K562 (cell line): ENCODE results near the gene GRB10. TPM values are rescaled to one million over a fixed set of nuclear protein-coding genes. Genes with fewer than 3 reads are reported as not detected.

Source experiments
- ATAC-seq: fragments of 200-7000 bp; cut with Tn5 transposase; 3 replicates; pipeline ENCODE4 v1.9.1; 2020; ENCODE audit warnings: moderate library complexity
- BruUV-seq: library from RNA; stranded (reverse); fragments of 400-500 nt; replicated peaks from 2 replicates; lab custom pipeline; 2021; lab: Mats Ljungman, UMichigan
- CTCF ChIA-PET: fragments of 300-600 bp; formaldehyde crosslinking; extraction: SDS; loops from one replicate; lab custom pipeline; 2021; ENCODE audit warnings: low intra/inter-chr PET ratio; lab: Yijun Ruan, JAX
- POLR2A ChIA-PET: fragments of 300-600, 350-650 bp; sonication (Branson Sonifier 250); formaldehyde crosslinking; extraction: SDS; loops from one replicate; lab custom pipeline; 2021; ENCODE audit warnings: antibody characterized with exemption, inconsistent platforms; lab: Yijun Ruan, JAX
- DNase-seq, 4 experiments: peaks; one replicate each; pipeline versions ENCODE4 v3.0.0 to v3.0.0-alpha.2; 2011 to 2018; ENCODE audit warnings: low spot score in 3 of 4, mixed read lengths in 3 of 4; ENCODE audit errors: extremely low read depth in 1 of 4
- FAIRE-seq: peaks from 2 replicates; lab custom pipeline; 2011; peaks lifted over from hg19 to GRCh38; lab: Jason Lieb, UNC
- H2AFZ ChIP-seq: 2 replicates; pipeline ENCODE4 v1.6.0; 2011; ENCODE audit warnings: low read depth, low read length, control low read depth, inconsistent platforms
- H3K27ac ChIP-seq: fragments of 200-600 bp; 3 replicates; pipeline ENCODE4 v1.8.0; 2011; ENCODE audit warnings: low read depth, mild to moderate bottlenecking, control low read depth, inconsistent platforms, low read length, moderate library complexity, mixed read lengths; ENCODE audit errors: extremely low read depth
- H3K27me3 ChIP-seq, 2 experiments: fragments of 300-600 bp in 1 of 2; 2 replicates in 1 of 2; 3 replicates in 1 of 2; pipeline versions ENCODE4 v1.6.0 to v1.8.0; 2011; ENCODE audit warnings: inconsistent platforms in 2 of 2, low read length in 2 of 2, mild to moderate bottlenecking in 1 of 2, mixed read lengths in 1 of 2, moderate library complexity in 1 of 2; ENCODE audit not compliant: control insufficient read depth in 2 of 2, insufficient read depth in 2 of 2
- H3K36me3 ChIP-seq: fragments of 300-600 bp; 3 replicates; pipeline ENCODE4 v1.8.0; 2011; ENCODE audit warnings: mild to moderate bottlenecking, low read length, inconsistent platforms; ENCODE audit not compliant: control insufficient read depth, insufficient read depth
- H3K4me1 ChIP-seq, 2 experiments: fragments of 200-600 bp in 1 of 2; replicated peaks in 1 of 2; 2 replicates in 1 of 2; 3 replicates in 1 of 2; pipeline versions ENCODE4 v1.5.1 to v1.8.0; 2011; ENCODE audit warnings: inconsistent platforms in 2 of 2, low read length in 2 of 2, mild to moderate bottlenecking in 1 of 2, mixed read lengths in 1 of 2, moderate library complexity in 1 of 2; ENCODE audit not compliant: control insufficient read depth in 2 of 2, insufficient read depth in 2 of 2
- H3K4me2 ChIP-seq: 2 replicates; pipeline ENCODE4 v1.6.1; 2011; ENCODE audit warnings: low read length, control low read depth, inconsistent platforms, mixed read lengths; ENCODE audit not compliant: insufficient read depth
- H3K4me3 ChIP-seq: fragments of 200-600 bp; sonication (generic), shearing (Covaris generic); 2 replicates; pipeline ENCODE4 v1.5.1; 2016; ENCODE audit warnings: control low read depth, inconsistent platforms
- H3K79me2 ChIP-seq: fragments of 200-600 bp; 3 replicates; pipeline ENCODE4 v1.8.0; 2011; ENCODE audit warnings: low read length, inconsistent platforms; ENCODE audit not compliant: control insufficient read depth, insufficient read depth
- H3K9ac ChIP-seq, 2 experiments: 2 replicates each; pipeline versions ENCODE4 v1.6.0 to v1.6.1; 2011; ENCODE audit warnings: low read depth in 2 of 2, low read length in 2 of 2, control low read depth in 1 of 2, inconsistent platforms in 1 of 2, mild to moderate bottlenecking in 1 of 2, mixed read lengths in 1 of 2; ENCODE audit not compliant: insufficient read depth in 1 of 2
- H3K9me1 ChIP-seq: one replicate; pipeline ENCODE4 v1.6.0; 2011; ENCODE audit warnings: inconsistent platforms, mild to moderate bottlenecking, low read length, moderate library complexity; ENCODE audit not compliant: control insufficient read depth, insufficient read depth
- H3K9me3 ChIP-seq: replicated peaks from 2 replicates; pipeline ENCODE4 v1.5.1; 2011; ENCODE audit warnings: low read depth, low read length, inconsistent platforms; ENCODE audit not compliant: control insufficient read depth, insufficient read depth
- H4K20me1 ChIP-seq: replicated peaks from 2 replicates; pipeline ENCODE4 v1.6.1; 2011; ENCODE audit warnings: low read length, inconsistent platforms, mixed read lengths; ENCODE audit not compliant: control insufficient read depth, insufficient read depth
- DACH1 ChIP-seq: fragments of 450-650 bp; IDR thresholded peaks from 2 replicates; pipeline ENCODE4 v1.6.1; 2018; ENCODE audit not compliant: partially characterized antibody
- ESRRA ChIP-seq: fragments of 450-650 bp; IDR thresholded peaks from 2 replicates; pipeline ENCODE4 v1.6.1; 2014; ENCODE audit warnings: low read depth, mild to moderate bottlenecking, moderate library complexity, borderline replicate concordance
- GTF2B ChIP-seq: IDR thresholded peaks from 2 replicates; pipeline ENCODE4 v1.6.1; 2011; ENCODE audit not compliant: insufficient read length; ENCODE audit errors: extremely low read depth
- KDM2B ChIP-seq: fragments of 250-450 bp; sonication (Bioruptor Pico); IDR thresholded peaks from 2 replicates; pipeline ENCODE4 v1.8.0; 2021; ENCODE audit warnings: mild to moderate bottlenecking, moderate library complexity
- KLF16 ChIP-seq: IDR thresholded peaks from 2 replicates; pipeline ENCODE4 v1.6.1; 2016; ENCODE audit warnings: antibody characterized with exemption
- NFIC ChIP-seq: fragments of 450-650 bp; IDR thresholded peaks from 2 replicates; pipeline ENCODE4 v1.6.1; 2017; ENCODE audit warnings: mild to moderate bottlenecking, inconsistent platforms
- PHF20 ChIP-seq: fragments of 450-650 bp; IDR thresholded peaks from 2 replicates; pipeline ENCODE4 v1.6.1; 2018; ENCODE audit not compliant: partially characterized antibody
- PML ChIP-seq: IDR thresholded peaks from 2 replicates; pipeline ENCODE4 v1.6.1; 2012; ENCODE audit warnings: low read length, inconsistent platforms
- RREB1 ChIP-seq: fragments of 250-450 bp; sonication (Bioruptor Pico); IDR thresholded peaks from 2 replicates; pipeline ENCODE4 v1.4.0; 2020
- SMAD4 ChIP-seq: fragments of 250-450 bp; sonication (Bioruptor Pico); conservative IDR thresholded peaks from 2 replicates; pipeline ENCODE4 v1.8.0; 2021; ENCODE audit warnings: inconsistent platforms, mild to moderate bottlenecking, moderate library complexity
- STAG1 ChIP-seq: sonication (generic); formaldehyde crosslinking; IDR thresholded peaks from 2 replicates; pipeline ENCODE4 v1.5.0; 2020; ENCODE audit warnings: missing genetic modification reagents, borderline replicate concordance
- THRA ChIP-seq: fragments of 450-650 bp; IDR thresholded peaks from 2 replicates; pipeline ENCODE4 v1.6.1; 2017; ENCODE audit warnings: mild to moderate bottlenecking, moderate library complexity
- ZBED1 ChIP-seq: IDR thresholded peaks from 2 replicates; pipeline ENCODE4 v1.6.1; 2014
- ZKSCAN1 ChIP-seq: fragments of 150-350 bp; IDR thresholded peaks from 2 replicates; pipeline ENCODE4 v1.6.1; 2016; ENCODE audit warnings: low read depth, low read length
- ZNF75A ChIP-seq: fragments of 450-650 bp; formaldehyde crosslinking; IDR thresholded peaks from 2 replicates; pipeline ENCODE4 v1.4.0; 2020; ENCODE audit warnings: mild to moderate bottlenecking
- WGBS: fragments of 100-300 bp; shearing (Covaris generic); methylation state at CpG from one replicate; pipeline ENCODE4 v1.1.6; 2016; ENCODE audit warnings: low coverage, mixed read lengths; ENCODE audit not compliant: insufficient coverage; ENCODE audit errors: missing lambda C conversion rate; 5-methylcytosine and 5-hydroxymethylcytosine counted together
- in situ Hi-C: fragments of 300-500 bp; cut with MboI; formaldehyde crosslinking; loops from 4 replicates; pipeline ENCODE4 v1.15.0; 2018; ENCODE audit warnings: inconsistent platforms, mixed read lengths
- intact Hi-C: fragments of 100-400 bp; cut with micrococcal nuclease; formaldehyde crosslinking; loops from 2 replicates; pipeline ENCODE4 v1.14.2; 2022
- polyA plus RNA-seq, 8 experiments: library from polyadenylated mRNA; depleted of rRNA in 4 of 8; stranded (reverse) in 5 of 8; unstranded in 3 of 8; fragments of >200 nt; fragmentation: Nextera tagmentation in 2 of 8; fragmentation: Illumina TruSeq in 1 of 8; extraction: Ambion mirVana in 2 of 8; extraction: Trizol in 1 of 8; gene quantifications; 2 replicates each; pipeline versions ENCODE4 v1.2.1 to v1.2.3, GENCODE V29; 2011 to 2014; ENCODE audit warnings: inconsistent platforms in 1 of 8, missing spikeins in 1 of 8
- total RNA-seq, 7 experiments: library from RNA; depleted of rRNA in 6 of 7; stranded (reverse); fragments of >200 nt in 6 of 7; fragmentation: Illumina TruSeq in 2 of 7; extraction: Trizol in 2 of 7; gene quantifications; 2 replicates each; pipeline versions ENCODE4 v1.2.1 to v1.2.3, GENCODE V29; 2011 to 2021; ENCODE audit warnings: low replicate concordance in 1 of 7

The GRB10 gene
- total and polyA plus RNA-seq, 9 of the 15 experiments (the other 6 are each of a cell fraction or from before 2014, with no cell fraction given), result 8.9 to 88.5 (median 40.7) TPM

GRCh38 chr7:50761713-50762112, 21.0 kb downstream of the GRB10 start (continued):
- no peak for TF ChIP-seq DACH1
- TF ChIP-seq, all 486 proteins: peak for 0

GRCh38 chr7:50757703-50758390, 24.8 kb downstream of the GRB10 start:
- in situ Hi-C loops, result no loop called here
- Histone ChIP-seq H3K4me1 (no peaks in the 10 kb centered on the region; a peak in 1 of 5 replicates), H3K9ac (no peak overlapping the region), H3K27ac (no peak overlapping the region), H3K36me3 (peaks cover 29% of the 10 kb centered on the region; the same call in 2 of the 3 replicates), H3K4me3 (no peak overlapping the region), H3K4me2 (no peak overlapping the region), H3K79me2 (peaks cover 98% of the 10 kb centered on the region), H4K20me1 (peaks cover 72% of the 10 kb centered on the region), H3K27me3 (no peaks in the 10 kb centered on the region), H3K9me3 (no peaks in the 10 kb centered on the region), H3K9me1 (peaks cover 21% of the 10 kb centered on the region), H2AFZ (no peak overlapping the region)
- BruUV-seq, result no TSS peak
- FAIRE-seq (no peak), DNase-seq (no peak), ATAC-seq (no peak)
- CTCF ChIA-PET, result no interaction called here
- POLR2A ChIA-PET, result interaction anchor here (0.6 kb wide), 1 partner anchor 15 kb away, joined by 3 read pairs; no protein-coding TSS in a partner anchor
- intact Hi-C loops, result no loop called here
- 95% methylated on average over 10 of the region's 10 CpGs for WGBS
- TF ChIP-seq PHF20 (no peak), GTF2B (no peak), KDM2B (CRISPR knock-in tag) (no peak), RREB1 (CRISPR knock-in tag) (no peak), ZNF75A (CRISPR knock-in tag) (no peak), NFIC (no peak), ZKSCAN1 (no peak), SMAD4 (CRISPR knock-in tag) (no peak), KLF16 (no peak), ZBED1 (no peak), THRA (no peak), PML (no peak), ESRRA (no peak), STAG1 (CRISPR knock-in tag) (no peak)
